Skeletal muscle cell (primary cell): ENCODE measurements around the gene DBR1.
A peak's percentile ranks its signal among the peaks of the same experiment; 100 is the strongest.

Experiments used
- DNase-seq: peaks from one replicate; pipeline ENCODE4 v3.0.0-alpha.2; 2010; ENCODE audit warnings: low read depth
- H3K4me3 ChIP-seq: 2 replicates; pipeline ENCODE4 v1.5.1; 2011; ENCODE audit warnings: low read depth, mild to moderate bottlenecking, control low read depth, low read length, moderate library complexity

DBR1 gene, protein sequence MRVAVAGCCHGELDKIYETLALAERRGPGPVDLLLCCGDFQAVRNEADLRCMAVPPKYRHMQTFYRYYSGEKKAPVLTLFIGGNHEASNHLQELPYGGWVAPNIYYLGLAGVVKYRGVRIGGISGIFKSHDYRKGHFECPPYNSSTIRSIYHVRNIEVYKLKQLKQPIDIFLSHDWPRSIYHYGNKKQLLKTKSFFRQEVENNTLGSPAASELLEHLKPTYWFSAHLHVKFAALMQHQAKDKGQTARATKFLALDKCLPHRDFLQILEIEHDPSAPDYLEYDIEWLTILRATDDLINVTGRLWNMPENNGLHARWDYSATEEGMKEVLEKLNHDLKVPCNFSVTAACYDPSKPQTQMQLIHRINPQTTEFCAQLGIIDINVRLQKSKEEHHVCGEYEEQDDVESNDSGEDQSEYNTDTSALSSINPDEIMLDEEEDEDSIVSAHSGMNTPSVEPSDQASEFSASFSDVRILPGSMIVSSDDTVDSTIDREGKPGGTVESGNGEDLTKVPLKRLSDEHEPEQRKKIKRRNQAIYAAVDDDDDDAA

DNA sequence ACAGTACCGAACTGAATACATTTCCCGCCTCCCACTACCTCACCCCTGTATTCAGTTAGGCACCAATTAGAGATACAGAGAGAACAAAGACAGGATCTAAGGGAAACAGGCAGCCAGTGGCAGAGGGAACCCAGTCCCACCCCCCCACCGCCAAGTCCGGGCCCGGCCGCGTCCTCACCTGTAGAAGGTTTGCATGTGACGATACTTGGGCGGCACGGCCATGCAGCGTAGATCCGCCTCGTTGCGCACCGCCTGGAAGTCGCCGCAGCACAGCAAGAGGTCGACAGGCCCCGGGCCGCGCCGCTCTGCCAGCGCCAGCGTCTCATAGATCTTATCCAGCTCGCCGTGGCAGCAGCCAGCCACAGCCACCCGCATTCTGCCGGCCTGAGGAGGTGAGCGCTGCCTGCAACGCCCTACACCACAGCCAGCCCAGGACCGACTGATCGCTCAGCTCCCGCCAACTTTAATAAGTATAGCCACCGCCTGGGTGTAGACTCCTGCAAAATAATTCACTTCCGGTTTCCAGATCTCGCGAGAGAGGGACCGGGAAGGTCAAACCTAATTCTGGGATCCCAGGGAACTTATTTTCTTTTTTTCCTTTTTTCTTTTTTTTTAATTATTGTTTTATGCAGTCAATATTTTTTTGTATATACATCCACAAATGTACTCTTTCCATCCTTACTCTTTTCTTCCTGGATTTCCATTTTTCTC, at the start of gene DBR1:
Gene DBR1 (minus strand): TSS at position 501 of the 711 bp plus-strand sequence. CDS start 126 bp downstream, at position 375.
- peak within 1 kb of the TSS; percentile 75 for H3K4me3 ChIP-seq
- peak; percentile 33 for DNase-seq

DNA sequence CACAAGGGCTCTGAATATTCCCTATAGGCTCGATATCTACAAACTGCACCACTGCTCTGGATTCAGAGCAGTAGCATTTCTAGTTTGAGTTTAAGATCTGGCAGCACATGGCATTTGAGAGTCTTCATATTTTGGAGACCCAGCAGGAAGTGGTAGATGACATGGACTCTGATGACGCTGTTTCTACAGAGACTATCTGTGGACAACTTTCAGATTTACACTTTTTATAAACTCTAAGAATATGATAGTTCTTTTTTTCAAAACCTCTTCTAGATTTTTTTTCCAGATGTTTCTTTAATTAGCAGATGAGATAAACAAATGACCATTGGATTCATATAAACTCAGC, 48.2 kb upstream of the DBR1 start:
- H3K4me3 ChIP-seq: no peak overlapping the region
- DNase-seq: no peak

GRCh38 chr3:138222131-138222941, 47.6 kb upstream of the DBR1 start:
- DNase-seq: no peak

GRCh38 chr3:138220788-138221187, 46.1 kb upstream of the DBR1 start:
- no peak for DNase-seq
- H3K4me3 ChIP-seq: no peak overlapping the region

More at GRCh38 chr3:138222131-138222941, 47.6 kb upstream of the DBR1 start:
- no peak overlapping the region for H3K4me3 ChIP-seq

DNA sequence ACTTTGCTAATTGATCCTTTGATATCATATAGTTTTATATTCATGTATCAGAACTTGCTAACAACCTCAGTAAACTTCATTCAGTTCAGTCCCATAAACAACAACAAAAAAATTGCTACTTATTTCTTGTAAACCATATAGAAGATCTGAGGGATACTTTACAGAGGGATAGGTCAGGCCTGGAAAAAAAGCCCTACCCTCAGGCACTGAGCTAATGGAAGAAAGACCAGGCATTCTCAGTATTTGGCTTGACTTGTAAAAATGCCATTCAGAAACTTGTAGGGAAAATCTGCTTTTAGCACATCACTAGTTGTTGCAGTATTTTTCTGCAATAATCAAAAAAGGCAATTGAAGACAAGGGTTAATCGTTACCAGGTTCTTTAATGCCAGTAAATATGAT, 45.5 kb upstream of the DBR1 start:
- no peak overlapping the region for H3K4me3 ChIP-seq
- DNase-seq: no peak

- DNase-seq: no peak
- no peak overlapping the region for H3K4me3 ChIP-seq
Measured at GRCh38 chr3:138219255-138219654, 44.5 kb upstream of the DBR1 start.

DNA sequence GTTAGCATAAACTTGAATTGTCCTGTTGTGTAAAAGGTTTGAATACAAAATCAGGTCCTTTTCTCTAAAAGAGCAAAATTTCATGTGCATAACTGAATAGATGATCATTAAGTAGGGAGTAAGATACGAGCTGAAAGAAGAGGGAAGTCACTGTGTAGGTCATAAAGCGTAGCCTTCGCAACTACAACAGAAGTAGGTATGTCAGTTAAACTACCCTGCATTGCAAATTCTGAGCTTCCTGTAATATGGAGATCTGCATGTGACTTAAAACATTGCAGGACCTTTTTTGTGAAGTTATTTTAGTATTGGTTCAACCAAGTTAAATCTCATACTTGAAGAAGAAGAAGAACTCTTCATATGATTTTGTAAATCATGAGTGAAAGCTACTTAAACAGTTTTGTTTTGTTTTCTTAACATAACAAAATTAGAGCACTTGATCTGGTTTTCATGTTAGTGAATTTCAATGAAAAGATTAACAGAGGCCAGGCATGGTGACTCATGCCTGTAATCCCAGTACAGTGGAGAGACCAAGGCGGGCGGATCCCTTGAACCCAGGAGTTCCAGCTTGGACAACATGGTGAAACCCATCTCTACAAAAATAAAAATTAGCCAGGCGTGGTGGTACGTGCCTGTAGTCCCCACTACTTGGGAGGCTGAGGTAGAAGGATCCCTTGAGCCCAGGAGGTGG, 38.8 kb upstream of the DBR1 start:
- no peak overlapping the region for H3K4me3 ChIP-seq
- no peak for DNase-seq

DNA sequence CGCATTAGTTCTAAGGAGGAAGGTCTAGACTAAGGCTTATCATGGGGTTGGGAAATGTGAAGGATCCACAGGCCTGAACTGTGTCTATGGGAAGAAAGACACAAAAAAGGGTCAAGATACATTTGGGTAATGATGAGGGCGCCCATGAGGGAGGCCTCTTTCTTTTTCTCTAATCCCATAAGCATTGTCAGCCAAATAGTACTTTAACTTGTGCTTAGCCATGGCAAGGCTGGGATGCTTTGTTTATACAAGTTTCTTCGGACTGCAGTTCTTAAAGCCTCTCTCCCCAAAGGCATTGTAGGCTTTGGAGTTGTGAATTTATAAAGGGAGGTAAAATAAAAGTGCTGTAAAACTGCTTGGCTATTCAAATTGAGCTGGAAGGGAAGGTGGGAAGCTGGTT, 35.8 kb upstream of the DBR1 start:
- no peak for DNase-seq
- no peak overlapping the region for H3K4me3 ChIP-seq

- no peak overlapping the region for H3K4me3 ChIP-seq
- DNase-seq: no peak
Measured at GRCh38 chr3:138206196-138206595, 31.5 kb upstream of the DBR1 start.

- DNase-seq: no peak
- no peak overlapping the region for H3K4me3 ChIP-seq
Measured at GRCh38 chr3:138205527-138205926, 30.8 kb upstream of the DBR1 start.

DNA sequence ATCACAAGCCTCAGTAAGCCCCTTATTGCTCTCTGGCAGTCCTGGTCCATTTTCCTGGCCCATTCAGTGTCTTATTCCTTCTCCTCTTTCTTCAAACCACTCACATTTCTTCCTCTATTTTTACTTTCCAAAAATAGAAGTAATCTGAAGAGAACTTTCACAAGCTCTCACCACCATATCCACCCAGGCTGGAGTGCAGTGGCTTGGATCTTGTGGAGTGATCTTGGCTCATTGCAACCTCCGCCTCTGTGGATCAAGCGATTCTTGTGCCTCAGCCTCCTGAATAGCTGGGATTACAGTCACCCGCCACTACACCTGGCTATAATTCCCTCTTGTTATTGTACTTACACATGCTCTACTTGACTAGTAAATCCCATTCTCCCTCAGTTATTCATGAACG, 29.2 kb upstream of the DBR1 start:
- no peak overlapping the region for H3K4me3 ChIP-seq
- no peak for DNase-seq

GRCh38 chr3:138202945-138203701, 28.4 kb upstream of the DBR1 start:
- no peak overlapping the region for H3K4me3 ChIP-seq

GRCh38 chr3:138200424-138200823, 25.7 kb upstream of the DBR1 start:
- DNase-seq: no peak
- no peak overlapping the region for H3K4me3 ChIP-seq

More at GRCh38 chr3:138202945-138203701, 28.4 kb upstream of the DBR1 start:
- DNase-seq: no peak

GRCh38 chr3:138199851-138200250, 25.1 kb upstream of the DBR1 start:
- H3K4me3 ChIP-seq: no peak overlapping the region
- DNase-seq: no peak

- no peak overlapping the region for H3K4me3 ChIP-seq
- no peak for DNase-seq
Measured at GRCh38 chr3:138197524-138197923, 22.8 kb upstream of the DBR1 start.

DNA sequence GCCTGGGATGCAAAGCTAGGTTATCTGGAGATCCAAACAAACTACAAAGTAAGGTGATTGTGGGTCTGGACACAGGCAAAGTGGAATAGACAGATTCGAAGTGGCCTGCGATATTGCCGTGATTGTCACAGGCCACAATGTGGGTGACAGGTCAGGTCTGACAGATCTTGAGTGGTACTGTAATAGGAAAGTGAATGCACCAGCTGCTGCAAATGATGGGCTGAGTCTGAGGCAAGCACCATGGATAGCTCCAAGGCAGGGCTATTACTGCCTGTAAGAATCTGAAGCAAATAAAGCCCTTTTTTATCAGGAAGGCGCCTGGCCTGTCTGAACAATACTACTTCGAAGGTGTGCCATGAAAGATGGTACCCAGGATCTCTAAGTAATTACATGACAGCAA, 22.3 kb upstream of the DBR1 start:
- no peak for DNase-seq
- H3K4me3 ChIP-seq: no peak overlapping the region

DNA sequence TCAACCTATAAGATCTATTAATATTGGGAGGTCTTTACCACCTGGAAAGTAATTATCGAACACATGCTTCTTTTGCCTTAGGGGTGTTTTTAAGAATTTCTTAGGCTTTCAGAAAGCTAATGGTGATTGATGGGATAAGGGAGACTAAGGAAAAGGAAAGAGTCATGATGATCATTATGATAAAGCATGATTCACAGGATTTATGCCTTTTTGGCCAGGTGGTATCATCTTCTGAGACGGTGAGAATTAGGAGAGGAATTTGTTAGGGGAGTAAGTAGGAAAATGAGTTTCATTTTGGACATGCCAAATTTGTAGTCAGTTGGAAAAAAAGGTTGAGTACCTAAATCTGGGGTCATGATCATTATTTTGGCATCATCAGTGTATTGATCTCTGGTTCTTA, 21.3 kb upstream of the DBR1 start:
- DNase-seq: no peak
- no peak overlapping the region for H3K4me3 ChIP-seq

- H3K4me3 ChIP-seq: no peak overlapping the region
Measured at GRCh38 chr3:138195481-138195880, 20.8 kb upstream of the DBR1 start.

More at GRCh38 chr3:138195481-138195880, 20.8 kb upstream of the DBR1 start:
- no peak for DNase-seq
